GM19324 (cell line): ENCODE measurements around the gene ARRB2.

Experiments used
- ATAC-seq: cut with Tn5 transposase; IDR thresholded peaks from one replicate; pipeline ENCODE4 v1.9.1; 2021; ENCODE audit warnings: mild to moderate bottlenecking, moderate library complexity; ENCODE audit not compliant: unreplicated experiment, low FRiP score

The ARRB2 gene

DNA sequence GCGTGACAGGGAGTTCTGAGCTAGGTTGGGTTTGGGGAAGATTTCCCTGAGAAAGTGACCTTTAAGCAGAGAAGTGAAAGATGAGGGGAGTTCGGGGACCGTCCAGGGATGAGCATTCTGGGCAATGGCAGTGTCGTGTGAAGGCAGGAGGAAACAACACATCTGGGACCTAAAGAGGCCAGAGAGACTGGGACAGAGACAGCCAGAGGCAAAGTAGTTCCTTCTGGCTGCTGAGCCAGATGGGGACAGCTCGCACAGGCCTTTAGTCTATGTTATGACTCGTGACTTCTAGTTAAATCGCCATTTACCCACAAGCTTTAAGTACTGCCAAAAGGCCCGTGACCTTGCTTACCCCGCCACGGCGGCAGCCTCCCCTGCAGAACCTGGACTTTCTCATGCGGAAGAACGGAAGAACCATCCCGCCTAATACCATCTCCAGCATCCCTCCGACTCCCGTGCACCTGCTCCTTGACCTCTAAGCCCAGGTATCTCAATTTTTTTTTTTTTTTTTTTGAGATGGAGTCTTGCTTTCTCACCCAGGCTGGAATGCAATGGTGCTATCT, 12.3 kb downstream of the ARRB2 start:
- ATAC-seq, result no peak

DNA sequence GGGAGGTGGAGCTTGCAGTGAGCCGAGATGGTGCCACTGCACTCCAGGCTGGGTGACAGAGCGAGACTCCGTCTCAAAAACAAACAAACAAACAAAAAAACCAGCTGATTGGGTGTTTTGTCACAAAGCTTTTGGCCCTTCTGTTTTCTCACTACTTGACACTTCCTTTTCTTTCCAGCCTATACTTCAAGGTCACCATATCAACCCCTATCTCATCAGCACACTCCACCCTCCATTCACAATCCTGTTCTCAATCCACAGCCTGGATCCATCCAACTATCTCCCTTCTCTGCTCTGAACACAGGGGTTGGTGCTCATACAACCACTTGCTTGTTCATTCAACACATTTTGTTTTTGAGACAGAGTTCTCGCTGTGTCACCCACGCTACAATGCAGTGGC, 14.2 kb downstream of the ARRB2 start:
- ATAC-seq, result no peak

DNA sequence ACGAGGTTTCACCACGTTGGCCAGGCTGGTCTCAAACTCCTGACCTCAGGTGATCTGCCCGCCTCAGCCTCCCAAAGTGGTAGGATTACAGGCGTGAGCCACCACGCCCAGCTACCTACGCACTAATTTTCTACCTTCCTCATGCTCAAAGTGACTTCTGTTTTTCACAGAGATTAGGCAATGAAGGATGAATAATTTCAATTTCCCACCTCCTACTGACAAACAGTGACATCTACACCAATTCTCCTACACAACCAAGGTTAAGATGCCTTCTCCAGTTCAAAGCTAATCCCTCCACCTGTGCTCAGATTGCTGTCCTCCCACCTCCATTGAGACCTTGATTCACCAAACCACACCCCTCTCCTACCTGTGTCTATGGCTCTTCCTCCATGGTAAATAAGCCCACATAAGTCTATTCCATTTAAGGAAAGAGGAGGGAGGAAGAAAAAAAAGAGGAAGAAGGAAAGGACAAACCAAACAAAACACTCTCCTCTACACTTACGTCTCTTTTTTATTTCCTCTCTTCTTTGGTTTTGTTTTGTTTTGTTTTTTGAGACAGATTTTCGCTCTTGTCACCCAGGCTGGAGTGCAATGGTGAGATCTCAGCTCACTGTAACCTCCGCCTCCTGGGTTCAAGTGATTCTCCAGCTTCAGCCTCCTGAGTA, 15.3 kb downstream of the ARRB2 start:
- ATAC-seq, result no peak

DNA sequence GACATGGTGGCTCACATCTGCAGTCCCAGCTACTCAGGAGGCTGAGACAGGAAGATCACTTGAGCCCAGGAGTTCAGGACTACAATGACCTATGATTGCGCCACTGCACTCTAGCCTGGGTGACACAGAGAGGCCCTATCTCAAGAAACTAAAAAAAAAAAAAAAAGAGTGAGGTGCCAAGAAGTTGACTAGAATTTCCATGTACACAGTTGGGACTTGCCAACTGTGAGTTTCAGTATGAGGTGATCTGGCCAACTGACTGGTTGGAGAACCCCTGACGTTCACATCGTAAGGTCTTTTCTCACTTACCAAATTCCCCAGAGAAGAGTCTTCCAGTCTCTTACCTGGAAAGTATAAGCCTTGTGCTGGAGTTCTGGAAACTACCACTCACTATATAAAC, 17.7 kb downstream of the ARRB2 start:
- no peak for ATAC-seq

DNA sequence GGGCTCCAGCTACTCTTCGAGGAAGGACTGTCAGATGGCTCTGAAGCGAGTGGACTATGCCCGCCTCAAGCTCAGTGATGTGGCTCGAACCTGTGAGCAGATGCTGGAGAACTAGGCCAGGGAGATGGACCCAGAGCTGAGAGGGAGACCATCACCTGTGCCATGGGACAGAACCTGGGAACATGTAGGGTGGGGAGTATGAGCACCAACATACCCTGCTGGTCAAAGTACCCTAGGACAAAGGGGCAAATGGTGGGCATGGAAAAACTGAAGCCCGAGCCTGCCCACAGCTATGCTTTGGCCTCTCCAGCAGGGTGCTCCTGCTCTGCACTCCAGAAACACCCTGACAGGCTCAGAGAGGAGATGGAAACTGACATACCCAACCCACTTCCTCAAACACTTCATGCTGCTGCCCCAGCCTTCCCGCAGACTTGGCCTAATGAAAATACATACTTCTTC, 22.7 kb downstream of the ARRB2 start:
- no peak for ATAC-seq

DNA sequence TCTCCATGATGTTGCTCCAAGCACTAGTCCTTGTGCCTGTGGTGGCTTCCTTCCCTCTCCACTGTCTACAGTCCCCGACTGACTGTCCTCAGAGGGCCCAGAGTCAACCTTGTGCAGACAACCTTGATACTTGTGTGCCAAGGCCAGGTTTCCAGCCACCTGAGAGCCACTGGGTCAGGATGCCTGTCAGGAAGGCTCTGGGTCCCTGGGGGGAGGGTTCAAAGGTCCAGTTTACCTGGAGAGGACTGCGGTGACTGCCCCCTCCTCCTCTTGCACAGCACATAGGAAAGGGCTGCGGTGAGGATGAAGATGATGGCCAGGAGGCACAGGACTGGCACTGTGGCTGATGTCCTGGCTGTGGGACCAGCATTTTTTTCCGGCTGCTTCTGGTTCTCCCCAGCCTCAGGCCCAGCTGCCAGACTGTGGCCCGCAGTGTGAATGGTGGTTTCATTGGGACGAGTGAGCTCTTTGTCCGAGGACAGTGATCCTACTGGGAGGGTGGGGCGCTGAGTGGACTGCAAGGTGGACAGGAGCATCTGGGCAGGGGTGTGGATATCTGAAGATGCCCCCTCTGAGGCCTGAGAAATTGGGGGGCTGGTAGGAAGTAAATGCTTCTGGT, 24.5 kb downstream of the ARRB2 start:
- ATAC-seq, result no peak

DNA sequence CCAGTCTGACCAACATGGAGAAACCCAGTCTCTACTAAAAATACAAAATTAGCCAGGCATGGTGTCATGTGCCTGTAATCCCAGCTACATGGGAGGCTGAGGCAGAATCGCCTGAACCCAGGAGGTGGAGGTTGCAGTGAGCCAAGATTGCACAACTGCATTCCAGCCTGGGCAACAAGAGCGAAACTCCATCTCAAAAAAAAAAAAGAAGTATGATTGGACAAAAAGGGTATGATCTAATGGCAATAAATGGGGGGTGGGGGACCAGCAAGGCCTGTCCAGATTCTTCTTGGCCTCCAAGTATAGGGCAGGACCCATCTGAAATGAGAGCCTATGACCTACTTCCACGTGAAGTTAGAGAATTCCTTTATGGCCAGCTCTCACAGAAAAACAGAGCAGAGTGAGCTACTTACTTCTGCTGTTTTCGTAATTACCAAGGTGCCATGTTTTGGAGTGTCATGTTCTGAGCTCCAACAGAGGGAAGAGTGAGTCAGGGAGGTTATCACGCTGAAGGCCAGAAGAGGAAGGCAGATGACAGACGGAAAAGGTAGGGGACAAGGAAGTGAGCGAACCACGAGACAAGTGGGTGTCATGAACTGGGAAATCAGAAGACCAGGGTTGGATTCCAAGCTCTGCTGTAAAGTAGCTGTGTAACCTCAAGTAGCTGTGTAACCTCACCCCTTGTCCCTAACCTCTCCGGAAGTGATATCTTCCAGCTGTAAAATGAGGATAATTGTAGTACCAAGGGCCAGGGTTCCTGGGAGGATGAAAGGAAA, 25.6 kb downstream of the ARRB2 start:
- no peak for ATAC-seq

DNA sequence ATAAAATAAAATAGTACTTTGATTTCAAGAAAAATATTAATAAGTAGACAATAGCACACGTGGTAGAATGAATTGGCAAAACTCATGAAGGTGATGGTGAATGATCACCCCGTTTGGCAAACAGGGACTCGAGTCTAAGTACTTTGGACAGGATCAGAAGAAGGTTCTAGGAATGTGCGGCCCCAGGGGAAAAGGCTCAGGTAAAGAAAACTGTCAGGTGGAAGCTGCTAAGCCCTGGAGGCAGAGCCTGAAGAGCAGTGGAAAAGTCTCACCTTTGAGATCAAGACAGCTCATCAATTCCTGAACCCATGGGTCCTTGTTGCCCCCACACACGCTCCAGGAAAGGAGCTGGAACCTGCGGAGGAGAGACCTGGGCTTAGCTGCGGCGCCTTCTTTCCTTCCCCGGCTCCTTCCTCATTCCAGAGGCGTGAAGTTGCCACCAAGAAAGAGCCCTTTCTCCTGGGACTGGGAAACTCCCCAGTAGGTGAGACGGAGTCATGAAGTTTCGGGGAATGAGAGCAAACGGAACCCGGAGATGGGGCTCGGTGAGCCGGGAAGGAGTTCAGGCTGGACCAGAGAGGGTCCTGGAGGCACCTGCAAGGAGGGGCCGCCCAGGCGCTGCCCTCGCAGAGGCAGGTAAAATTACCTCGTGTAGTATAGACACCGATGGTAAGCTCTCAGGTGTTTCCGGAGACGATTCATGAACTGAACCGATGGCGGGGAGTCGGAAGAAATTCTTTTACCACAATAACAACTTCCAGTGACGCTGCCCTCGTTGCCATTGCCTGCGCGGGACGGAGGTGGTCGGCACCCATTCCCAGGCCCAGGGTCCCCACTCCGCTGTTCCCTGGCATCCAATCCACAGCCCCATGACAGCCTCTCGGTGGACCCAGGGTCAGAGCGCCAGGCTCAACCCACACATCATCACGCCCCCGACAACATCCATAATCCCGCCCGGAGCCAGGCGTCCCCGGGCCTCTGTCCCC, 28.0 kb downstream of the ARRB2 start:
- ATAC-seq, result no peak

DNA sequence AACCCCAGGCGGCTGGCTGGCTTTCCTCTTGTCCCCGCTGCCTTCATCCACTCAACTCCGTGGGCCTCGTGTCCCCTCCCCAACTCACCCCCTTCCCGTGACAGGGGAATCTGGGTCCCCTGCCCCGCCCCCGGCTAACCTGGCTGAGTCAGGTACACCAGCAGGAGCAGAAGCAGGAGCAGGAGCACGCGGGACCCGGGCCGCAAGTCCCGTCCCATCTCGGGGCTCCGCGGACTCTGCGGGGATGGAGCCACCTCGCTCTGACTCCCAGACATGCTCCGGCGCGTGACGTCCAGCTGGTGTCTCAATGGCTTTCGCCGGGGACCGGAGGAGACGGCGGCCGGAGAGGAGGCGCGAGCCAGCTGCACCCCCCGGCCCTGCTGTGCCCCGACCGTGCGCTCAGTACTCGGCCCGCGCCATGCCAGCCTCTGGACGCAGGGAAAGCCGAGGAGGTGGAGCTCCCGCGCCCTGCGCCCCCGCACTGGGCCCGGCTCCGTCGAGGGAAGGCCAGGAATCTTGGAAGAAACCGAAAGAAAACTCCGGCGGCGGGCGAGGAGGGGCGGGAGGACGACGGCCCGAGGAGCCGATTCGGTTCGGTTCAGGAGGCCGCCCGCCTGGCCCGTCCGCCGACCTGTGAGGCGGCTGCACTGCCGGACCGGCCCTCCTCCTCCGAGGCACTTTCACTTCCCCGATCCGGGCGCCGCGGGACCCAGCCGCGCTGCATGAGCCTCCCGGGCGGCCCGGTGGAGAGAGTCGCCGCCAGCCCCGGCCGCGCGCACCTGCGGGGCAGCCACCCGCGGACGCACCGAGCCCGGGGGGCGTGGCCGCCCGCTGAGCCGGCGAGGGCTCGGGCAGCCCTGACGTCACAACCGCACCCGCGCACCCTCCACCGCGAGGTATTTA, 28.9 kb downstream of the ARRB2 start, which contains the start of the genes CXCL16 and ZMYND15:
TSS of gene CXCL16 (minus strand) at position 807 of the 903 bp plus-strand sequence. CDS start at position 218, 589 bp downstream.
TSS of gene ZMYND15 (plus strand) at position 712 of the 903 bp plus-strand sequence. CDS start 716 bp downstream, outside the sequence.
- ATAC-seq, result peak; percentile 50

DNA sequence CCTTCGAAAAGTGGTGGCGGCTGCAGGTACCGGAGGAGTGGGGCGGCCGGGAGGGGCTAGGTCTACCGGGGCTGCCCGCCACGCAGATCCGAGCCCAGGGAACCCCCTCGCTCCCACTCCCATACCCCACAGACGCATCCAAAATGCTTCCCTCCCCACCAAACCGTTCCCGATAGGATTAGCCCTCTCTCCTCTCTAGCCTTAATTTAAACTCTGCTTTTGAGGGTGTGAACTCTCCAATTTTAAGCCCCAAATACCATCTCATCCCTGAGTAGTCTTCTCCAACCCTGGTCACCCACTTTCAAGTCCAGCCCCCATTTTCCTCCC, 29.6 kb downstream of the ARRB2 start:
- no peak for ATAC-seq

DNA sequence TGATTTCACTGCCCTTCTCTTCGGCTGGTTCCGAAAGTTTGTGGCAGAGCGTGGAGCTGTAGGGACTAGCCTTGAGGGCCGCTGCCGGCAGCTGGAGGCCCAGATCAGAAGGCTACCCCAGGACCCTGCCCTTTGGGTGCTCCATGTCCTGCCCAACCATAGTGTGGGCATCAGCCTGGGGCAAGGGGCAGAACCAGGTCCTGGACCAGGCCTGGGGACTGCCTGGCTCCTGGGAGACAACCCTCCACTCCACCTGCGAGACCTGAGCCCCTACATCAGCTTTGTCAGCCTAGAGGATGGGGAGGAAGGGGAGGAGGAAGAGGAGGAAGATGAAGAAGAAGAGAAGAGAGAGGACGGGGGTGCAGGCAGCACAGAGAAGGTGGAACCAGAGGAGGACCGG, 30.2 kb downstream of the ARRB2 start:
- no peak for ATAC-seq

DNA sequence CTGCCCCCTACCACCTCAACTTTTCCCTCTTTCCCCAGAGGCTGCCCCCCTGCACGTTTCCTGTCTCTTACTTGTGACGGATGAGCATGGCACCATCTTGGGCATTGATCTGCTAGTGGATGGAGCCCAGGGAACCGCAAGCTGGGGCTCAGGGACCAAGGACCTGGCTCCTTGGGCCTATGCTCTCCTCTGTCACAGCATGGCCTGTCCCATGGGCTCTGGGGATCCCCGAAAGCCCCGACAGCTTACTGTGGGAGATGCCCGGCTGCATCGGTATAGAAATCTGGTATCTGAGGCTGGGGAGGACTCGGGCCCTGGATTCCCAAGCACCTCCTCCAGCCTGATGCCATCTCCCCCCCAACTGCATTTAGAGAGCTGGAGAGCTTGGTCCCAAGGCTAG, 31.1 kb downstream of the ARRB2 start:
- ATAC-seq, result no peak

DNA sequence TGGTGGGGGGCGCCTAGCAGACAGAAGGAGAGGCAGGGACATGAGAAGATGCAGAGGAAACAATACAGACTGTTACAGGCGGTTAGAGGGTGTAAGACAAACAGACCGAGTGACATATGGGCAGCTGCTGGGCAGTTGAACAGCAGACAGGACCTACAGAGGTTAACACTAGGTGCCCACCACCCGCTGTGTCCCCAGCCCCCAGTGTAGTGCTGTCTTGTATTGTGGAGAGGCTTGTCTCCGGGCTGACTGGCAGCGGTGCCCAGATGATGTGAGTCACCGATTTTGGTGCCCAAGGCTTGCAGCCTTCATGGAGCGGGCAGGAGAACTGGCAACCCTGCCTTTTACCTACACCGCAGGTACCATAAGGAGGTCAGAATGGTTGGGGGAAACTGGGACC, 31.7 kb downstream of the ARRB2 start:
- no peak for ATAC-seq

DNA sequence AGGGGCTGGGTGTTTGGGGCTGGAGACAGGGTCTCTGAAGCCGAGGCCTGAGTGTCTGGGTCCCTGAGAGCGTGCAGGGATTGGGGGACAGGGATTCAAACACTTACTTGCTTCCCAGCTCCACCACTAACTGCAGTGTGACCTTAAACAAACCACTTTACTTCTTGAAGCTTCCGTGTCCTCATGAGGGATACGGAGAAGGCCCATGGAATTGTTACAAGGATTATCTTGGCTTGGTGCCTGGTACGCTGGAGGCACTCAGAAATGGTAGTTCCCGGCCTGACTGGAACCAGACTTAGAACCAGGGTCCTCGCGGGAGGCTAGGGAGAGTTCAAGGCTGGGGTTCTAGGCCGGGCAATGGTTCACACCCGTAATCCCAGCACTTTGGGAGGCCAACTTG, 32.2 kb downstream of the ARRB2 start:
- ATAC-seq, result no peak

DNA sequence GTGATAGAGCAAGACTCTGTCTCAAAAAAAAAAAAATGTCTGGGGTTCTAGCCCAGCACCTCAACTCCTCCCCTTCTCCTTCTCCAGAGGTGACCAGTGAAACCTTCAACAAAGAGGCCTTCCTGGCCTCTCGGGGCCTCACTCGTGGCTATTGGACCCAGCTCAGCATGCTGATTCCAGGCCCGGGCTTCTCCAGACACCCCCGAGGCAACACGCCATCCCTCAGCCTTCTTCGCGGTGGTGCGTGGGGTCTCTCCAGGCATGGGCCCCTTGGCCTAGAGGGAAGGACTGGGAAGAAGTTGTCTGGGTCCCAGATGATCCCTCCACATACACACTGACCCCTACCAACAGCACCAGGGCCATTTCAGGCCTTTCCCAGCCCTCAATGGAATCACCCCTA, 32.8 kb downstream of the ARRB2 start:
- ATAC-seq, result no peak

DNA sequence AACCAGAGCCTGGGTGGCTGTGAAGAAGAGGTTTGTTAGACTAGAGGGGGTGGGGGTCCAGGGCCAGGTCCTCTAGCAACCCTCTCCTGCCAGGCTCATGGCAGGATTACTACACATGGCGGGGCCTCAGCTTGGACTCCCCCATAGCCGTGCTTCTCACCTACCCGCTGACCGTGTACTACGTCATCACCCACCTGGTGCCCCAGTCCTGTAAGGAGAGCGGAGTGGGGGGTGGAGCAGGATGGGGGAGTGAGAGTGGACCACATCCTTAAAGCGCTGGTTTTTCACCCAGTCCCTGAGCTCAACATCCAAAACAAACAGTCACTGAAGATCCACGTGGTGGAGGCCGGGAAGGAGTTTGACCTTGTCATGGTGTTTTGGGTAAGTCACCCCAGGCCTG, 33.5 kb downstream of the ARRB2 start:
- ATAC-seq, result no peak

DNA sequence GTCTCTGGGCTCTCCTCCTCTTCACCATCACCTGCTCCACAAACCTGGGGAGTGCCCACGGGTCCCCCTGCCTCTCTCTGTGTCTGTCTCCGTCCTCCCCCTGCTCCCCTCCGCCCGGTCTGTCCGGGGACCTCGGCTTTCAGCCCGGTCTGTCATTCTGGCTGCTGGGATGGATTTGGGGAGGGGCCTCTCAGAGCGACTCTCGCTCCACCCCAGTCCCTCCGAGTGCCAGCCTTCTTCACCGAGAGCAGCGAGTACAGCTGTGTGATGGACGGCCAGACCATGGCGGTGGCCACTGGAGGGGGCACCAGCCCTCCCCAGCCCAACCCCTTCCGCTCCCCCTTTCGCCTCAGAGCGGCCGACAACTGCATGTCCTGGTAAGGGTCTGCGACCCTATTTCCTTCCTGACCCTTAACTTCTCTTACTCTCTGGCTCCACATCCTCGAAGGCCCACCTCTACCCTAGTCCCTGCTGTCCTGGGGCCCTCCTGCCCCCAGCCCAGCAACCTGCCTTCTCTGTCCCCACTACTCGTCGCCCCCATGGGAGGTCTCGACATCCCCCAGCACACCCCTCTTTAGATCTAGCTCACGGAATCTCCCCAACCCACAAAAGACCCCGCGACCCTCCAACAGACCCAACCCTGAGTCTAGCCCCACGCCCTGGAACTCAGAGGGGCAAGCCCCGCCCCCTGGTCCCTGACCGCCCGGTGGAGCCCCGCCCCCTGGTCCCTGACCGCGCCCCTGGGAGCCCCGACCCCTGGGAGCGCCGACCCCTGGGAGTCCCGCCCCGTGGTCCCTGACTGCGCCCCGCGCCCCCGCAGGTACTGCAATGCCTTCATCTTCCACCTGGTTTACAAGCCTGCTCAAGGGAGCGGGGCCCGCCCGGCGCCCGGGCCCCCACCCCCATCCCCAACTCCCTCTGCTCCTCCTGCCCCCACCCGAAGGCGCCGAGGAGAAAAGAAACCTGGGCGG, 34.9 kb downstream of the ARRB2 start:
- no peak for ATAC-seq

DNA sequence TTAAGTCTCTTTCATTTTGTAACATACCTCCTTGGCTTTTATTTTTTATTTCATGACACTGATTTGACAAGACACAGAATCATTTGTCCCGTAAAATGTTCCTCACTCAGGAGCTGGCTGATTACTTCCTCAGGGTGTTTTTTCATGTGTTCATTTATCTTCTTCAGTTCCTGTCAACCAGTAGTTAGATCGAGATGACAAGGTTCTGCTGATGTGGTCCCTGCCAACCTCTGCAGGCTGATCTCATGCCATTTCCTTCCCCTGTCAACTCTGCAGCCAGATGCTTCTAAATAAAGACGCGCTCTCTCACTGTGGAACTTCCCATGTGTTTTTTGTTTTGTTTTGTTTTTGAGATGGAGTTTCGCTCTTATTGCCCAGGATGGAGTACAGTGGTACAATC, 37.4 kb downstream of the ARRB2 start:
- no peak for ATAC-seq
